Purkinje cell (primary cell): ENCODE results near the gene TM2D1. TPM values are rescaled to one million over a fixed set of nuclear protein-coding genes. Genes with fewer than 3 reads are reported as not detected.

Experiments used
- polyA plus RNA-seq: library from polyadenylated mRNA; unstranded; fragments of >200 nt; fragmentation: Nextera tagmentation; gene quantifications from 2 replicates; pipeline ENCODE4 v1.2.1, GENCODE V29; 2014

The TM2D1 gene
- 345 and 419 TPM in 2 replicates for polyA plus RNA-seq

GRCh38 chr1:61724813-61725694, at the start of gene TM2D1:
TSS of gene TM2D1 (minus strand) at chr1:61725141. CDS start at chr1:61725120, 21 bp downstream.

DNA sequence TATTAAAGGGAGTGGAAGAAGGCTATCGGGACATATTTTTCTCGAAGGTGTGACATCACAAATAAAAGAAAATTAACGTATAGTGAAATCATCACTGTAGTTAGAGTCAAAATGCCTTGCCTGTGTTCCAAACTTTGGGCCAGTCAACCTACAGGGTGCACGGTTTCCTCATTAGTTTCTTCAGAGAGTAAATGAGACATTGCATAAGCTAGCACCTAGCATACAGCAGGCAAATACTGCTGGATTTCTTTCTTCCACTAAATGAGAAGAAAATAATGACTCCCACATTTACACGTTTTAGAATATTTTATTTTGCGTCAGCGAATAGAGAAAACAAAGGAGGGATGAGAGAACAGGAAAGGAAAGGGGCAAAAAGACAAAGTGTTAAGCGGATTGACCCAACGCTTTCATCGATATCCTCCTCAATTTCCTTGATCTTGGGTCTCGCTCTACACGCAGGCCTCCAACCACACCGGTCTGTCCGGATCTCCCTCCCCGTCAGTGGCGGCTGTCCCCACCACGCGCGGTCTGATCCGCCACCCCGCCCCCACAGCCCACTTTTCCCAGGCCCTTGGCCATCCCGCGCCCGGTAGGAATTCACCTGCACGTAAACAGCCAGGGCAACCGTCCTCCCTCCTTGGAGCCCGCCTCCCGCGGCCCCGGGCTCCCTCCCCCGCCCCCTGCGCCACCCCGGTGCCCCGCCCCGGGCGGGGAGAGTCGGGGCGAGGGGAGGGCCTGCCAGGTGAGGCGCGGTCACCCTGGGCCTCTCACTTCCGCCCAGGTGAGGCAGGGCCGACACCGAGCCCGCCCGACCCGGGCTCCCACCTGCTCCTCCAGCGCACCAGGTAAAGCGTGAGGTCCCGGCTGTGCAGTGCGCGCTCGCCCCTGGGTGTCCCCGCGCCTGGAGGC, 17.0 kb upstream of the TM2D1 start, which contains the start of gene PATJ:
Gene PATJ (plus strand): TSS at position 770 of the 909 bp plus-strand sequence. CDS start 20,413 bp downstream, outside the sequence.

Other genes starting within 250 kb of the TM2D1 start
- gene PATJ, start 17.3 kb upstream of the TM2D1 start, polyA plus RNA-seq: 16.9 and 23.2 TPM in 2 replicates